Fibroblast of pulmonary artery (primary cell): ENCODE results near the gene DEGS2.
"Not testable (repeated sequence)": the region's sequence is repeated elsewhere in the genome, so short reads cannot be mapped to it uniquely, and the experiment has no call there.

ENCODE experiments used
- DNase-seq: peaks from one replicate; pipeline ENCODE4 v3.0.0-alpha.2; 2010; ENCODE audit warnings: low read depth
- H3K4me3 ChIP-seq: replicated peaks from 2 replicates; pipeline ENCODE4 v1.5.1; 2011; ENCODE audit warnings: low read depth, mild to moderate bottlenecking, control low read depth, low read length, moderate library complexity
- CTCF ChIP-seq: IDR thresholded peaks from 2 replicates; pipeline ENCODE4 v1.5.1; 2011; ENCODE audit warnings: mild to moderate bottlenecking, control low read depth, low read length, inconsistent platforms; ENCODE audit errors: missing control alignments

Gene DEGS2

GRCh38 chr14:100159094-100159864 is at the start of gene DEGS2:
Gene DEGS2, minus strand, starts transcription at chr14:100159645. Its CDS starts 58 bp downstream, at chr14:100159587.
- DNase-seq = no peak

GRCh38 chr14:100208136-100208535 is 48.7 kb upstream of the DEGS2 start:
- not testable (repeated sequence) for DNase-seq

More at GRCh38 chr14:100159094-100159864, at the start of gene DEGS2:
- no peak within 1 kb of the TSS for H3K4me3 ChIP-seq
- no peak for TF ChIP-seq CTCF

GRCh38 chr14:100207588-100207987 is 48.1 kb upstream of the DEGS2 start:
- not testable (repeated sequence) for H3K4me3 ChIP-seq, DNase-seq

More at GRCh38 chr14:100208136-100208535, 48.7 kb upstream of the DEGS2 start:
- H3K4me3 ChIP-seq = not testable (repeated sequence)

DNA sequence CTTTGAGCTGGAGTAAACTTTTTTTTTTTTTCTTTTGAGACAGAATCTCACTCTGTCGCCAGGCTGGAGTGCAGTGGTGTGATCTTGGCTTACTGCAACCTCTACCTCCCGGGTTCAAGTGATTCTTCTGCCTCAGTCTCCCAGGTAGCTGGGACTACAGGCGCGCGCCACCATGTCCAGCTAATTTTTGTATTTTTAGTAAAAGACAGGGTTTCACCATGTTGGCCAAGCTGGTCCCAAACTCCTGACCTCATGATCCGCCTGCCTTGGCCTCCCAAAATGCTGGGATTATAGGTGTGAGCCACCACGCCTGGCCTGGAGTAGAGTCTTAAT is 45.4 kb upstream of the DEGS2 start:
- not testable (repeated sequence) for DNase-seq, H3K4me3 ChIP-seq

DNA sequence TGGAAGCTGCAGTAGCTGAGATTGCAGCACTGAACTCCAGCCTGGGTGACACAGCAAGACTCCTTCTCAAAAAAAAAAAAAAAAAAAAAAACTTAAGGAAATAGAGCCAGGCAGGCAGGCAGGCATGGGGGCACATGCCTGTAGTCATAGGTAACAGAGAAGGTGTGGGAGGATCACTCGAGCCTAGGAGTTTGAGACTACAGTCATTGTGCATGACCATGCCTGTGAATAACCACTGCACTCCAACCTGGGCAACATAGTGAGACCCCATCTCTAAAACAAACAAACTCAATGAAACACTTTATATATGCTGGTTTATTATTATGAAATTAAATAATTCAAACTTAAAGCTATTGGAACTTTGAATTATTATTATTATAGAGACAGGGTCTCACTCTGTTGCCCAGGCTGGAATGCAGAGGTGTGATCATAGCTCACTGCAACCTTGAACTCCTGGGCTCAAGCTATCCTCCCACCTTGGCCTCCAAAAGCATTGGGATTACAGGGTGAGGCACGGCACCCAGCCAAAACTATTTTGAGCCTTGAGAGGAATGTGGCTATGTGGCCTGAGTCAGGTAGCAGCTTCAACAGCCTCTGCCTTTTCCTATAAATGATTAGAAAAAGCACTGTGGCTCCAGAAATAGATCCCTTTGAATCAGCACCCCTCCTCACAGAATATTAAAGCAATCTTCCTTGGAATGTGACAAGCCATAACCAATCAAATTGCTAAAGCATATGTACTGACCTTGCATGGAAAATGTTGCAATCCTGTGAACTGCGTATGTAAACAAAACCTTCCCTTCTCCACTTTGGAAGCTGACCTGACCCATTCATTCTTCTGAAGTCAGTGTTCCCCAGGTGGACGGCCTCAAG is 44.8 kb upstream of the DEGS2 start:
- TF ChIP-seq CTCF = no peak
- no peak overlapping the region for H3K4me3 ChIP-seq
- peak; percentile 31 for DNase-seq

DNA sequence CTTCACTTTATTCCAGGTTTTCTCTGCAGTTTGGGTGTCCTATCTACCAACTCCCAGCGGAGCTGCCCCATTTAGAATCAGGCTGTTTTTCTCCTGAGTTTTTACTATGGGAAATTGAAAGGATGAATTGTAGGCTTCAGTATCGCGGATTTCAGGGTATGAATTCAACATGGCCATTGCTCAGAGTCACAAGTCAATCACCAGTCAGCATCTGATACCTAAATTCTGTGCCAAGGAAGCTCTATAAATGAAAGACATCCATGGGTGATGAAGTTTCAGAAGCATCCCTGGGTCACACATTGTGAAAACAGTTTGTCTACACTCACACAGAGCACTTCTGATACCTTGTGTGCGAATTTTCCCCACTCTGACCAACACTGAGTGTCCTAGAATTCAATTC is 43.7 kb upstream of the DEGS2 start:
- DNase-seq = no peak
- no peak for TF ChIP-seq CTCF
- no peak overlapping the region for H3K4me3 ChIP-seq

DNA sequence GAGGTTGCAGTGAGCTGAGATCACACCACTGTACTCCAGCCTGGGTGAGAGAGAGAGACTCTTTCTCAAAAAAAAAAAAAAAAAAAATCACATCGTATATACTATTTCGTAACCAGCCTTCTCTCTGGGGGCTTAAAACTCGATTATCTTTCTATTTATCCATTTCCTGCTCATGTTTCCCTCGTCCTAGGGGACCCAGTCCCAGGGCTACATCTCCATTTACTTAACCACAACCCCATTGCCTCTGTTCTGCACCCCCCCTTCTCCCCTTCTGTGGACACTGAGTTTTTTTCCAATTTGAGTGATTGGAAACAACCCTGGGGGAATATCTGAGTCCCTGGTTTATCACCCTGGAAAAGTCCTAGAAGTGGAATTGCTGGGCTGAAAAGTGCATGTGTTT is 43.3 kb upstream of the DEGS2 start:
- no peak overlapping the region for H3K4me3 ChIP-seq
- no peak for TF ChIP-seq CTCF
- no peak for DNase-seq

- H3K4me3 ChIP-seq = no peak overlapping the region
- no peak for TF ChIP-seq CTCF
- DNase-seq = no peak
Observed at GRCh38 chr14:100201701-100202100, 42.3 kb upstream of the DEGS2 start.
